Measurements from ENCODE around the gene SNN.

DNA sequence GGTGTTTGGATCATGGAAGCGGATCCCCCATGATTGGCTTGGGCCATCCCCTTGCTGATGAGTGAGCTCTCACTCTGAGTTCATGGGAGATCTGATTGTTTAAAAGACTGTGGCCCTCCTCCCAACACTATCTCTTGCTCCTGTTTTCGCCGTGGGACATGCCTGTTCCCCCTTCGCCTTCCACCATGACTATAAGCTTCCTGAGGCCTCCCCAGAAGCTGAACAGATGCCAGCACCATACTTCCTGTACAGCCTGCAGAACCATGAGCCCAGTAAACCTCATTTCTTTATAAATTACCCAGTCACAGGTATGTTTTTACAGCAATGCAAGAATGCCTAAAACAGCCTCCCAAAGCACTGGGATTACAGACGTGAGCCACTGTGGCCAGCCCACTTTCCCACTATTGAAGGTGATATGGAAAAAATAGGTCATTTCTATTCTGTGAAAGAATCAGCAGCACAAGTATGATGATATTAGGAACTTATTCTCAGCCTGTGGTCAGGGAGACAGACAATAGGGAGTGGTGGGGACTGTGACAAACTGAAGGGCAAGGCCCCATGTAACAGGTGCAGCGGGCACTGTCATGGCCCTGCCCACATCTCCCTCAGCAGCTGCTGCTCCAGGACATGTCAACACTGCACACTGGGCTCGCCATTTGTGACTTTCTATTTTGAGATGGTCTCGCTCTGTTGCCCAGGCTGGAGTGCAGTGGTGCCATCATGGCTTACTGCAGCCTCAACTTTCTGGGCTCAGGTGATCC, 47.8 kb upstream of the SNN start:
- TF ChIP-seq CTCF (conservative IDR thresholded peaks at IDR 0.05; ENCODE audit: low read depth, low read length) (no peak), EZH2 (IDR thresholded peaks at IDR 0.05; ENCODE audit: borderline replicate concordance, low read depth, low read length, poor library complexity, severe bottlenecking) (no peak)

Data from A673 (cell line).